KMS-11 (cell line): ENCODE results near the gene ZCWPW1.
"Not testable (repeated sequence)": the region's sequence is repeated elsewhere in the genome, so short reads cannot be mapped to it uniquely, and the experiment has no call there.

ENCODE experiments used
- H2AFZ ChIP-seq: fragments of 200-600 bp; sonication (generic); 2 replicates; pipeline ENCODE4 v1.6.1; 2016; ENCODE audit warnings: antibody characterized with exemption, mixed run types, low read depth
- H3K27ac ChIP-seq: fragments of 200-600 bp; sonication (generic); 2 replicates; pipeline ENCODE4 v1.6.1; 2016; ENCODE audit warnings: mild to moderate bottlenecking, mixed run types
- H3K27me3 ChIP-seq: fragments of 200-600 bp; sonication (generic); 2 replicates; pipeline ENCODE4 v1.6.1; 2017; ENCODE audit warnings: mild to moderate bottlenecking, low read depth, mixed run types, moderate library complexity; ENCODE audit not compliant: insufficient read depth
- H3K36me3 ChIP-seq: fragments of 200-600 bp; sonication (generic); 2 replicates; pipeline ENCODE4 v1.6.1; 2017; ENCODE audit warnings: mild to moderate bottlenecking, mixed run types; ENCODE audit not compliant: insufficient read depth
- H3K4me1 ChIP-seq: fragments of 200-600 bp; sonication (generic); 2 replicates; pipeline ENCODE4 v1.6.1; 2016; ENCODE audit warnings: mild to moderate bottlenecking, low read depth, mixed run types; ENCODE audit not compliant: poor library complexity, severe bottlenecking
- H3K4me2 ChIP-seq: fragments of 200-600 bp; sonication (generic); 2 replicates; pipeline ENCODE4 v1.7.0; 2016; ENCODE audit warnings: mild to moderate bottlenecking, mixed run types
- H3K4me3 ChIP-seq: fragments of 200-600 bp; sonication (generic); IDR thresholded peaks from 2 replicates; pipeline ENCODE4 v1.6.1; 2017; ENCODE audit warnings: low read depth, low read length, mixed read lengths; ENCODE audit not compliant: insufficient read depth
- H3K79me2 ChIP-seq: fragments of 200-600 bp; sonication (generic); 2 replicates; pipeline ENCODE4 v1.6.1; 2016; ENCODE audit warnings: low read depth, mixed run types; ENCODE audit not compliant: insufficient read depth
- H3K9ac ChIP-seq: fragments of 200-600 bp; sonication (generic); 2 replicates; pipeline ENCODE4 v1.6.1; 2016; ENCODE audit warnings: mild to moderate bottlenecking, mixed run types
- H4K20me1 ChIP-seq: fragments of 200-600 bp; sonication (generic); 2 replicates; pipeline ENCODE4 v1.6.1; 2016; ENCODE audit warnings: mild to moderate bottlenecking, mixed run types; ENCODE audit not compliant: insufficient read depth
- CTCF ChIP-seq: fragments of 200-600 bp; sonication (generic); conservative IDR thresholded peaks from 2 replicates; pipeline ENCODE4 v1.6.1; 2017; ENCODE audit warnings: low read depth, mild to moderate bottlenecking, antibody characterized with exemption, low read length, moderate library complexity, mixed read lengths

The ZCWPW1 gene

DNA sequence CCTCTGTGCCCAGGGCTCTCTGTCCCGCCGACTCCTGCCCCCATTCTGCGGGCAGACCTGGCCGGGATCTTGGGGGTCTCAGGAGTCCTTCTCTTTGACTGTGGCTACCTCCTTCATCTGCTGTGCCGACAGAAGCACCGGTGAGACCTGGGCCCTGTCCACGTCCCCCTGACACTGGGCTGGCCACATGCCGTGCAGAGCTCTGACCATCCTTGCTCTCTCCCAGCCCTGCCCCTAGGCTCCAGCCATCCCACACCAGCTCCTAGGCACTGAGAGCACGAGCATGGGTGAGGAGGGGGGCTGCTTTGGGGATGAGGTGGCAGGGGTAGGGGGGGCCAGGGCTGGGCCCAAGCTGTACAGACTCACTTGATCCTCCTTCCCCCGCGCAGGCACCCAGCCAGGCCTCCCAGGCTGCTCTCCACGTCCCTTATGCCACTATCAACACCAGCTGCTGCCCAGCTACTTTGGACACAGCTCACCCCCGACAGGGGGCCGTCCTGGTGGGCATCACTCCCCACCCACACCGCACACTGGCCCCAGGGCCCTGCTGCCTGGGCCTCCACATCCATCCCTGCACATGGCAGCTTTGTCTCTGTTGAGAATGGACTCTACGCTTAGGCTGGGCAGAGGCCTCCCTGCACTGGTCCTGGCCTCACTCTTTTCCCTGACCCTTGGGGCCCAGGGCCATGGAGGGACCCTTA lies 75.4 kb downstream of the ZCWPW1 start:
- no peak overlapping the region for H2AFZ ChIP-seq
- TF ChIP-seq CTCF, result no peak
- no peaks in the 10 kb centered on the region for H4K20me1 ChIP-seq
- H3K27ac ChIP-seq, result no peak overlapping the region
- H3K79me2 ChIP-seq, result no peaks in the 10 kb centered on the region
- no peak overlapping the region for H3K4me3 ChIP-seq
- H3K4me1 ChIP-seq, result no peaks in the 10 kb centered on the region
- no peak overlapping the region for H3K4me2 ChIP-seq
- no peaks in the 10 kb centered on the region for H3K27me3 ChIP-seq
- no peaks in the 10 kb centered on the region; the same call in 1 of the 2 replicates for H3K36me3 ChIP-seq
- H3K9ac ChIP-seq, result no peak overlapping the region

DNA sequence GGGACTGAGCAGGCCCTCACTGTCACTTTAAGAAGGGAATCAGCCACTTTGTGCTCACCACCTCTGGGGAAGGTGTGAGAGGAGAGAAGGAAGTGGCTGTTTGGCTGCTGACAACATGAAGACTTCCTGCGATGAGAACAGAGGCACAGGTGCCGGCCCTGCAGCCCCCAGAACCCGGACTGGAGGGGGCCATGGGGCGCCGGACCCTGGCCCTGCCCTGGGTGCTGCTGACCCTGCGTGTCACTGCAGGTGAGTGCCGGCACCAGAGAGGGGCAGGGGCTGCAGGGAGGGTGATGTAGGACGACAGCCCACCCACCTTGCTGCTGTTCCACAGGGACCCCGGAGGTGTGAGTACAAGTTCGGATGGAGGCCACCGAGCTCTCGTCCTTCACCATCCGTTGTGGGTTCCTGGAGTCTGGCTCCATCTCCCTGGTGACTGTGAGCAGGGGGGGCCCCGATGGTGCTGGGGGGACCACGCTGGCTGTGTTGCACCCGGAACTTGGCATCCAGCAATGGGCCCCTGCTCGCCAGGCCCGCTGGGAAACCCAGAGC lies 76.2 kb downstream of the ZCWPW1 start:
- not testable (repeated sequence) for H3K4me1 ChIP-seq, H2AFZ ChIP-seq, H3K79me2 ChIP-seq, H3K27ac ChIP-seq, H3K36me3 ChIP-seq, H3K4me2 ChIP-seq, H3K4me3 ChIP-seq, H3K27me3 ChIP-seq, H3K9ac ChIP-seq, H4K20me1 ChIP-seq

DNA sequence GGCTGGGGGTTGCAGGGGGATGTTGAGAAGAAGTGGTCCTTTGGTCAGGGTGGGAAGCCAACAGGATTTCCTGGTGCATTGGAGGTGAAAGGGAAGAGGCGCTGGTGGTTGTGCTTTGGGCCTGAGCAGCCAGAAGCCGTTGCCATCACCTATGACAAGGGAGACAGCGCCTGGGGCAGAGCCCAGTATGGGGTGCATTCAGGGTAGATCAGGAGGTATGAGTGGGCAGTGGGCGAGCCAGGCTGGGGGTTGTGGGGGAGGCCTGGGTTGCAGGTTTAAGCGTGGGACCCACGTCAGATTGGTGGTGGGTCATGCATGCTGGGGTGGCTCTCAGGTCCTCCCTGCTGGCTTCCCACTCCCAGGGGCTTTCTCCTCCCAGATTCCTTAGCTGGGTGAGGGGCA lies 76.8 kb downstream of the ZCWPW1 start:
- Histone ChIP-seq H4K20me1 (no peaks in the 10 kb centered on the region), H3K4me2 (no peak overlapping the region), H3K27me3 (no peaks in the 10 kb centered on the region), H3K79me2 (peaks cover 7% of the 10 kb centered on the region; the same call in 1 of the 2 replicates), H3K4me3 (no peak overlapping the region), H2AFZ (no peak overlapping the region), H3K27ac (no peak overlapping the region), H3K4me1 (no peaks in the 10 kb centered on the region), H3K36me3 (peaks cover 9% of the 10 kb centered on the region), H3K9ac (no peak overlapping the region)
- TF ChIP-seq CTCF, result no peak
